D721Med (cell line): Measurements from ENCODE around the gene MBP.
A peak's percentile ranks its signal among the peaks of the same experiment; 100 is the strongest.
"Not testable (repeated sequence)": the region's sequence is repeated elsewhere in the genome, so short reads cannot be mapped to it uniquely, and the experiment has no call there.

Experiments
- DNase-seq: peaks from one replicate; pipeline ENCODE4 v3.0.0; 2011; ENCODE audit warnings: low spot score; ENCODE audit not compliant: insufficient read length
- FAIRE-seq: peaks from 2 replicates; lab custom pipeline; 2011; peaks lifted over from hg19 to GRCh38; lab: Jason Lieb, UNC
- TF ChIP-seq, protein P1 (sequence below): IDR thresholded peaks from 2 replicates; pipeline ENCODE4 v1.5.1; 2012; ENCODE audit warnings: mild to moderate bottlenecking, control low read depth; ENCODE audit not compliant: insufficient read depth; ENCODE audit errors: missing control alignments

Gene MBP

DNA sequence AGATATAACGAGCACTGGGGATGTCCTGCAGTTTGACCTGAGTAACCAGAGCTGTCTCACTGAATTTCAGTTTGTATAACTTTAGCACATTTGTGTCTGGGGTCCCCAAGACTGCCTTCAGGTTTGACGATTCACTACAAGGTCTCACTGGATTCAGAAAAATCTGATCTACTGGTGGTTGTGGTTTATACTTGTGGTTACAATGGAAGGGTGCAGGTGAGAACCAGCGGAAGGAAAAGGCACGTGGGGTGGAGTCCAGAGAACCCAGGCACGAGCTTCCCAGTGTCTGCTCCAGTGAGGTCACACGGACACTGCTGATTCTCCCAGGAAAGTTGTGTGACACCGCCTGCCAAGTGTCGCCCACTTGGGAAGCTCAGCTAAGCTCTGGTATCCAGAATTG, 184.2 kb downstream of the MBP start:
- DNase-seq (no peak), FAIRE-seq (peak; percentile 6)
- TF ChIP-seq, protein P1, sequence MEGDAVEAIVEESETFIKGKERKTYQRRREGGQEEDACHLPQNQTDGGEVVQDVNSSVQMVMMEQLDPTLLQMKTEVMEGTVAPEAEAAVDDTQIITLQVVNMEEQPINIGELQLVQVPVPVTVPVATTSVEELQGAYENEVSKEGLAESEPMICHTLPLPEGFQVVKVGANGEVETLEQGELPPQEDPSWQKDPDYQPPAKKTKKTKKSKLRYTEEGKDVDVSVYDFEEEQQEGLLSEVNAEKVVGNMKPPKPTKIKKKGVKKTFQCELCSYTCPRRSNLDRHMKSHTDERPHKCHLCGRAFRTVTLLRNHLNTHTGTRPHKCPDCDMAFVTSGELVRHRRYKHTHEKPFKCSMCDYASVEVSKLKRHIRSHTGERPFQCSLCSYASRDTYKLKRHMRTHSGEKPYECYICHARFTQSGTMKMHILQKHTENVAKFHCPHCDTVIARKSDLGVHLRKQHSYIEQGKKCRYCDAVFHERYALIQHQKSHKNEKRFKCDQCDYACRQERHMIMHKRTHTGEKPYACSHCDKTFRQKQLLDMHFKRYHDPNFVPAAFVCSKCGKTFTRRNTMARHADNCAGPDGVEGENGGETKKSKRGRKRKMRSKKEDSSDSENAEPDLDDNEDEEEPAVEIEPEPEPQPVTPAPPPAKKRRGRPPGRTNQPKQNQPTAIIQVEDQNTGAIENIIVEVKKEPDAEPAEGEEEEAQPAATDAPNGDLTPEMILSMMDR = no peak

DNA sequence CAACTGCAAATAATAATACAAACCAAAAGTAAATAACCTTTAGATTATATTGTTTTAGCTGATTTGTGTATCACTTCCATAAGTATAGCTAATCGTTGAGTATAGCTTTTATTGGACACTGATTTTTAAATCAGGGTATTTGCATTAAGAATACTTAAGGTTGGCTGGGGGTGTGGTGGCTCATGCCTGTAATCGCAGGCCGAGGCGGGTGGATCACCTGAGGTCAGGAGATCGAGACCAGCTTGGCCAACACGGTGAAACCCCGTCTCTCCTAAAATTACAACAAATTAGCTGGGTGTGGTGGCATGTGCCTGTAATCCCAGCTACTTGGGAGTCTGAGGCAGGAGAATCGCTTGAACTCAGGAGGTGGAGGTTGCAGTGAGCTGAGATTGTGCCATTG, 188.2 kb downstream of the MBP start:
- not testable (repeated sequence) for DNase-seq, FAIRE-seq

DNA sequence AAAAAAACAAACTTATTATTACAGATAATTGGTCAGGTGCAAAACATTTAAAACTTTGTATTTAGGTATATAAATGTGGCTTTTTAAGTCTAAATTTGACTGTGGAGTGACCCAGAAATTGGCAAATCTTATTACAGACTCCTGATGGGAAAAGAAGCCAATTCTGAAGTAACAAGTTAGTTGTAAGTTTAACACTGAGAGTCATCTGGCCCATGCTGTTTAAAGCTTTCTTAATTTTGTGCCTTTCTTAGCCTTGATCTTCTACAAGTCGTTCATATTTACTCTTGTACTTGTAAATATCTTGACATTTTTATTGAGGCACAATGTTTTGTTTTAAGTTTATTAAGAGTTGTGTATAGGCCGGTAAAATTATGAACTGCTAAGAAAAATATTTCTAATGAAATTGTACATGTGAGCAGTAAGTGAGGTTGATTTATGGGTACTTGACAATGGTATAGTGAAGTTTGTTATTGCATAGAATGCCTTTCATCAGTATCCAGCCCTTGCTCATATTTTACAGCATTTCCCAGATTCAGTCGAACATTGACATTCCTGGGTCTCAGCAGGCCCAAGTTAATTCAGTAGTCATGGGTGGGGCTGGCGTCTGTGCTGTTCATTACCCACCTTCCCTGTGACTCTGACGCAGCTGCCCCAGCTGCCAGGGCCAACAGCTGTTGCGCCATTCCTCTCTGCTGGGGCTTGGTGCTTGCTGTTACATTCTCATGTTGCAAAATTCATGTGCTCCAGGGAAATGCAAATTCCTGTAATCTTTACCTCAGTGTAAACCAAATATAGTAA, 188.8 kb downstream of the MBP start:
- peak; percentile 96 for FAIRE-seq
- DNase-seq = no peak
- TF ChIP-seq, protein P1 = no peak

DNA sequence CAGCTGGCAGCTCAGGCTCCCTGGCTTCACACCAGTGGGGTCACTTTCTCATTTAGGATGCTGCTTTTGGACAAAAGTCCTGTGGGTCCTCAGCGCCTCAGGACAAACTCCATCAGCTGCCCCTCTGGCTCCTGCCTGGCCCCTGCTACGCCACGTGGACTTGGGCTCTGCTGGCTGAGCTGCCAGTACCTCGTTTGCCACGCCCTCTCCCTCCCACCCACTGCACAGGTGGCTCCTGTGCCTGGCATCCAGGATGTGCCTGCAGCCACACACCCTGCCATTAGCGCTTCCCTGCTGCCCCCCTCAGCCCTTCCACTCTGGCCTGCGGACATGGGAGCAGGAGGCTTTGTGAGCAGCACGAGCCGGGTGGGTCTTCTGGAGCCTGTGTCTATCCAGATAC, 191.3 kb downstream of the MBP start:
- FAIRE-seq = no peak
- no peak for DNase-seq
- TF ChIP-seq, protein P1 = no peak

DNA sequence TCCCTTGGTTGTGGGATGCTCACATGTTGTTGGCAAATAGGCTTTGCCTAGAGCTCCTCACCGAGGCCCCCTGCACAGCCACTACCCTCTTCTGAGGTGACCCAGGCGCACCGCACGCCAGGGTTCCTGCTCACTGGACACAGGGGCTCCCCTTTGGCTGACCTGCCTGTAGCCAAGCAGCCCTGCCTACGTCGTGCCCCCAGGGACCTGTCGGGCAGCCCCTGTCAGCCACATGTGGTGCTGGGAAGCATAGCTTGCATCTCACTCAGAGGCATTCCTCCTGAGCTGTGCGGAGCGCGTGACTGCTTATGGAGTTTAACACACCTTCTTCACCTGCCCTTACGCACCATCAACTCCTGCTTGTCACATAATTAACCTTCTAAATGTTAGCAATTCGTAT, 194.0 kb downstream of the MBP start:
- TF ChIP-seq, protein P1 = no peak
- no peak for FAIRE-seq
- DNase-seq = no peak

DNA sequence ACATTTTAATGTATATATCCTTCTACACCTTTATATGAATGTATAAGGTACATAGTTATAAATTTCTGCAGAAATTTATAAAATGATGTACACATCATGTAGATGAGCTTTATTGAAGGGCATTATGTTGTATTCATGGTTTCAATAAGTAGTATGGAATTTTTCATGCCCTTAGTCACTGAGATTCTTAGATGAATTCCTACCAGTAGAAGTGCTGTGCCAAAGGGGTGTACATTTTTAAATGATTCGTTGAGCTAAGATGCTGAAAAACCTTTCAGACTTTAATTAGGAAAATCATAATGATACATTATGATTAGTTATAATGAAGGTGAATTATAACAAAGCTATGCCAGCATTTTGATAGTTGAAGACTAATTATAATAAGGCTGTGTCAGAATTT, 195.0 kb downstream of the MBP start:
- FAIRE-seq (peak; percentile 96), DNase-seq (no peak)
- TF ChIP-seq, protein P1 = no peak

DNA sequence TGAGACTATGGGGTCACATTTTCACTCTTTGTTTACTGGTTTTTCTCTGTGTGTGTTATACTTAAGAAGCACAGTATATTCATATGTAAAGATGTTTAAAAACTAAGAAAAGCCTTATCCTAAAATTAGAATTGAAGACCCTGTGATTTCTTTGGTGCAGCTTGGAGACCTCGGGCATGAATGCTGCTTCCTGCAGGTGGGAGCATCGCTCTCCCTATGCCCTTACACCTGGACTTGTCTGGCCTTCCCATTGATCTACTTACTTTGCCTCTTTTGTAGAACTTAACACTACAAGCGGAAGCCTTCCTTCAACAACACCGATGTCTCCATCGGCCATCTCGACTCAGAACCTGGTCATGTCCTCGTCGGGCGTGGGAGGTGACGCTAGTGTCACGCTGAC, 195.7 kb downstream of the MBP start:
- peak; percentile 11 for FAIRE-seq
- TF ChIP-seq, protein P1 = no peak
- DNase-seq = no peak
